GM23338 (cell line): ENCODE data around the gene FAM149B1. TPM values are rescaled to one million over a fixed set of nuclear protein-coding genes. Genes with fewer than 3 reads are reported as not detected.

Experiments
- ATAC-seq: fragments of 200-7000 bp; cut with Tn5 transposase; 3 replicates; pipeline ENCODE4 v1.9.1; 2020
- DNase-seq: peaks from one replicate; pipeline ENCODE4 v3.0.0-alpha.2; 2015; ENCODE audit warnings: low spot score
- H2AFZ ChIP-seq: fragments of 200-600 bp; sonication (generic); 2 replicates; pipeline ENCODE4 v1.8.0; 2016; ENCODE audit warnings: antibody characterized with exemption, mild to moderate bottlenecking, moderate library complexity
- H3F3A ChIP-seq: fragments of 200-600 bp; sonication (generic); replicated peaks from 2 replicates; pipeline ENCODE4 v1.8.0; 2017; ENCODE audit warnings: antibody characterized with exemption, mixed run types, low read depth
- H3K27ac ChIP-seq: fragments of 200-600 bp; sonication (generic); 2 replicates; pipeline ENCODE4 v1.6.1; 2016; ENCODE audit warnings: low read depth
- H3K27me3 ChIP-seq: fragments of 200-600 bp; sonication (generic); 2 replicates; pipeline ENCODE4 v1.8.0; 2016; ENCODE audit warnings: mild to moderate bottlenecking, mixed run types, moderate library complexity; ENCODE audit not compliant: insufficient read depth
- H3K36me3 ChIP-seq: fragments of 200-600 bp; sonication (generic); 2 replicates; pipeline ENCODE4 v1.8.0; 2016; ENCODE audit warnings: mild to moderate bottlenecking; ENCODE audit not compliant: insufficient read depth
- H3K4me1 ChIP-seq: fragments of 200-600 bp; sonication (generic); 2 replicates; pipeline ENCODE4 v1.8.0; 2016; ENCODE audit warnings: mild to moderate bottlenecking, moderate library complexity; ENCODE audit not compliant: insufficient read depth
- H3K4me2 ChIP-seq: fragments of 200-600 bp; sonication (generic); 2 replicates; pipeline ENCODE4 v1.7.1; 2017; ENCODE audit warnings: mixed run types
- H3K4me3 ChIP-seq: fragments of 200-600 bp; sonication (generic); 2 replicates; pipeline ENCODE4 v1.6.1; 2016; ENCODE audit warnings: mixed run types
- H3K79me2 ChIP-seq: fragments of 200-600 bp; sonication (generic); replicated peaks from 2 replicates; pipeline ENCODE4 v1.8.0; 2017; ENCODE audit warnings: mild to moderate bottlenecking; ENCODE audit not compliant: insufficient read depth
- H3K9me2 ChIP-seq: fragments of 200-600 bp; sonication (generic); 2 replicates; pipeline ENCODE4 v1.8.0; 2017; ENCODE audit not compliant: insufficient read depth
- H4K20me1 ChIP-seq: fragments of 200-600 bp; sonication (generic); replicated peaks from 2 replicates; pipeline ENCODE4 v1.8.0; 2017; ENCODE audit warnings: mild to moderate bottlenecking; ENCODE audit not compliant: insufficient read depth
- H3K27ac Mint-ChIP-seq: 2 replicates; pipeline ENCODE4 v1.8.0; 2020; ENCODE audit warnings: inconsistent platforms, mild to moderate bottlenecking, moderate library complexity, mixed read lengths
- H3K27me3 Mint-ChIP-seq: 3 replicates; pipeline ENCODE4 v1.8.0; 2022; ENCODE audit warnings: low read depth, mild to moderate bottlenecking, moderate library complexity, mixed read lengths, inconsistent platforms; ENCODE audit not compliant: insufficient read depth, poor library complexity
- H3K36me3 Mint-ChIP-seq: 3 replicates; pipeline ENCODE4 v1.8.0; 2021; ENCODE audit warnings: low read depth, mild to moderate bottlenecking, inconsistent platforms, moderate library complexity, mixed read lengths
- H3K4me1 Mint-ChIP-seq: 3 replicates; pipeline ENCODE4 v1.8.0; 2020; ENCODE audit warnings: mild to moderate bottlenecking, inconsistent platforms, mixed read lengths
- H3K4me3 Mint-ChIP-seq: 3 replicates; pipeline ENCODE4 v1.8.0; 2021; ENCODE audit warnings: moderate library complexity, mild to moderate bottlenecking, inconsistent platforms, mixed read lengths
- H3K9me3 Mint-ChIP-seq: 3 replicates; pipeline ENCODE4 v1.8.0; 2020; ENCODE audit warnings: moderate library complexity, mild to moderate bottlenecking, inconsistent platforms, mixed read lengths
- CREB1 ChIP-seq: fragments of 250-450 bp; sonication (Bioruptor Pico); IDR thresholded peaks from 2 replicates; pipeline ENCODE4 v1.5.0; 2020; ENCODE audit warnings: low read depth, mild to moderate bottlenecking, moderate library complexity
- CTCF ChIP-seq, 2 experiments: fragments of 200-600 bp in 1 of 2; sonication (generic) in 1 of 2; conservative IDR thresholded peaks; 2 replicates each; pipeline versions ENCODE4 v1.5.1 to v1.6.1; 2016 to 2017; ENCODE audit warnings: antibody characterized with exemption in 2 of 2, low read depth in 2 of 2, mild to moderate bottlenecking in 2 of 2, moderate library complexity in 1 of 2
- ETS1 ChIP-seq: IDR thresholded peaks from 2 replicates; pipeline ENCODE4 v1.6.1; 2016; ENCODE audit warnings: antibody characterized with exemption
- EZH2 ChIP-seq: fragments of 200-600 bp; sonication (generic); IDR thresholded peaks from one replicate; pipeline ENCODE4 v1.8.0; 2017; ENCODE audit warnings: antibody characterized with exemption, mild to moderate bottlenecking, low read depth; ENCODE audit not compliant: unreplicated experiment
- EZH2phosphoT487 ChIP-seq: fragments of 200-600 bp; sonication (generic); IDR thresholded peaks from one replicate; pipeline ENCODE4 v1.8.1; 2018; ENCODE audit warnings: antibody characterized with exemption; ENCODE audit not compliant: unreplicated experiment
- POLR2AphosphoS5 ChIP-seq: IDR thresholded peaks from 2 replicates; pipeline ENCODE4 v1.6.1; 2016; ENCODE audit warnings: antibody characterized with exemption, low read depth
- ZNF114 ChIP-seq: fragments of 250-450 bp; sonication (Bioruptor Pico); IDR thresholded peaks from 2 replicates; pipeline ENCODE4 v1.5.0; 2020; ENCODE audit warnings: mild to moderate bottlenecking, moderate library complexity
- ZNF331 ChIP-seq: fragments of 250-450 bp; sonication (Bioruptor Pico); IDR thresholded peaks from 2 replicates; pipeline ENCODE4 v1.5.0; 2020; ENCODE audit warnings: low read depth, mild to moderate bottlenecking, moderate library complexity
- ZNF462 ChIP-seq: fragments of 250-450 bp; sonication (Bioruptor Pico); IDR thresholded peaks from 2 replicates; pipeline ENCODE4 v1.5.0; 2020; ENCODE audit warnings: mild to moderate bottlenecking, moderate library complexity
- polyA plus RNA-seq: library from polyadenylated mRNA; unstranded; fragments of >200 nt; fragmentation: Nextera tagmentation; extraction: Ambion mirVana; gene quantifications from 2 replicates; pipeline ENCODE4 v1.2.1, GENCODE V29; 2016
- total RNA-seq: library from RNA; depleted of rRNA; stranded (reverse); fragments of >200 nt; shearing (Covaris generic); gene quantifications from 2 replicates; pipeline ENCODE4 v1.2.3, GENCODE V29; 2014

The FAM149B1 gene
- total and polyA plus RNA-seq, 2 experiments from 2014 or later = 11.2 to 19.3 TPM

- Histone ChIP-seq H3K36me3 (no peaks in the 10 kb centered on the region), H3K4me3 (no peak overlapping the region), H3K27ac (no peak overlapping the region), H3K4me2 (no peak overlapping the region), H3K79me2 (no peaks in the 10 kb centered on the region), H4K20me1 (no peaks in the 10 kb centered on the region), H3F3A (no peaks in the 10 kb centered on the region), H3K27me3 (no peaks in the 10 kb centered on the region), H3K4me1 (no peaks in the 10 kb centered on the region), H2AFZ (no peak overlapping the region), H3K9me2 (no peaks in the 10 kb centered on the region)
- H3K9me3 Mint-ChIP-seq = no peaks in the 10 kb centered on the region
- ATAC-seq = no peak
- no peak for TF ChIP-seq ZNF114 (CRISPR knock-in tag)
- H3K4me1 Mint-ChIP-seq = no peaks in the 10 kb centered on the region
- H3K27ac Mint-ChIP-seq = no peak overlapping the region
- DNase-seq = no peak
- peaks cover 7% of the 10 kb centered on the region; the same call in 1 of the 3 replicates for H3K36me3 Mint-ChIP-seq
- H3K4me3 Mint-ChIP-seq = no peak overlapping the region
- peaks cover 2% of the 10 kb centered on the region for H3K27me3 Mint-ChIP-seq
Measured at GRCh38 chr10:73183667-73184281, 15.9 kb downstream of the FAM149B1 start.

GRCh38 chr10:73186266-73186665 lies 18.3 kb downstream of the FAM149B1 start:
- Mint-ChIP-seq H3K27ac (no peak overlapping the region), H3K4me1 (no peaks in the 10 kb centered on the region), H3K4me3 (no peak overlapping the region), H3K9me3 (no peaks in the 10 kb centered on the region), H3K27me3 (peaks cover 2% of the 10 kb centered on the region), H3K36me3 (peaks cover 5% of the 10 kb centered on the region; the same call in 1 of the 3 replicates)
- H3K4me3 ChIP-seq = no peak overlapping the region
- no peak for DNase-seq
- no peaks in the 10 kb centered on the region for H3K4me1 ChIP-seq
- ATAC-seq = no peak
- H3K9me2 ChIP-seq = no peaks in the 10 kb centered on the region
- H3K79me2 ChIP-seq = no peaks in the 10 kb centered on the region
- no peaks in the 10 kb centered on the region for H3K36me3 ChIP-seq
- no peaks in the 10 kb centered on the region for H4K20me1 ChIP-seq
- no peak overlapping the region for H3K27ac ChIP-seq
- no peaks in the 10 kb centered on the region for H3K27me3 ChIP-seq
- H3K4me2 ChIP-seq = no peak overlapping the region
- no peaks in the 10 kb centered on the region for H3F3A ChIP-seq
- H2AFZ ChIP-seq = no peak overlapping the region
- TF ChIP-seq ZNF331 (no peak), CTCF (conservative IDR thresholded peaks at IDR 0.05; ENCODE audit: low read depth in 2 of 2) (no peak), EZH2phosphoT487 (no peak), ETS1 (no peak), CREB1 (CRISPR knock-in tag) (no peak), EZH2 (no peak), POLR2AphosphoS5 (no peak), ZNF114 (CRISPR knock-in tag) (no peak), ZNF462 (CRISPR knock-in tag) (no peak)
